Adipocyte (in vitro differentiated cells): ENCODE results near the gene TENM4.

Experiments
- DNase-seq: peaks from one replicate; pipeline ENCODE4 v3.0.0-alpha.2; 2015; ENCODE audit warnings: low read depth
- H3K27me3 ChIP-seq: replicated peaks from 2 replicates; pipeline ENCODE4 v1.7.0; 2013; ENCODE audit warnings: mild to moderate bottlenecking, low read length, moderate library complexity; ENCODE audit not compliant: control insufficient read depth, insufficient read depth
- H3K36me3 ChIP-seq: 2 replicates; pipeline ENCODE4 v1.7.0; 2013; ENCODE audit warnings: low read length, mild to moderate bottlenecking, moderate library complexity; ENCODE audit not compliant: control insufficient read depth, insufficient read depth, severe bottlenecking
- H3K4me1 ChIP-seq: 2 replicates; pipeline ENCODE4 v1.7.0; 2013; ENCODE audit warnings: mild to moderate bottlenecking, low read length, moderate library complexity; ENCODE audit not compliant: control insufficient read depth, insufficient read depth
- H3K4me3 ChIP-seq: 2 replicates; pipeline ENCODE4 v1.7.0; 2013; ENCODE audit warnings: mild to moderate bottlenecking, low read length, moderate library complexity
- H3K9ac ChIP-seq: 2 replicates; pipeline ENCODE4 v1.7.0; 2013; ENCODE audit warnings: mild to moderate bottlenecking, low read length, moderate library complexity
- H3K9me3 ChIP-seq: 2 replicates; pipeline ENCODE4 v1.7.0; 2013; ENCODE audit warnings: mild to moderate bottlenecking, low read length, moderate library complexity; ENCODE audit not compliant: control insufficient read depth

Gene TENM4

GRCh38 chr11:78957476-78958245, 483.2 kb downstream of the TENM4 start:
- H3K9me3 ChIP-seq, result no peaks in the 10 kb centered on the region
- no peaks in the 10 kb centered on the region for H3K27me3 ChIP-seq
- no peak overlapping the region for H3K4me3 ChIP-seq
- no peaks in the 10 kb centered on the region for H3K4me1 ChIP-seq
- DNase-seq, result peak; percentile 29
- no peaks in the 10 kb centered on the region for H3K36me3 ChIP-seq
- H3K9ac ChIP-seq, result no peak overlapping the region

- Histone ChIP-seq H3K9me3 (no peaks in the 10 kb centered on the region), H3K36me3 (no peaks in the 10 kb centered on the region), H3K27me3 (no peaks in the 10 kb centered on the region), H3K4me1 (no peaks in the 10 kb centered on the region), H3K9ac (no peak overlapping the region), H3K4me3 (no peak overlapping the region)
- DNase-seq, result no peak
Measured at GRCh38 chr11:78954696-78955095, 486.1 kb downstream of the TENM4 start.

- Histone ChIP-seq H3K9ac (no peak overlapping the region), H3K4me3 (no peak overlapping the region), H3K27me3 (no peaks in the 10 kb centered on the region), H3K9me3 (no peaks in the 10 kb centered on the region), H3K36me3 (no peaks in the 10 kb centered on the region), H3K4me1 (no peaks in the 10 kb centered on the region)
- no peak for DNase-seq
Measured at GRCh38 chr11:78954261-78954660, 486.6 kb downstream of the TENM4 start.

- H3K36me3 ChIP-seq, result no peaks in the 10 kb centered on the region
- no peaks in the 10 kb centered on the region for H3K27me3 ChIP-seq
- H3K4me3 ChIP-seq, result no peak overlapping the region
- H3K9ac ChIP-seq, result no peak overlapping the region
- H3K9me3 ChIP-seq, result no peaks in the 10 kb centered on the region
- H3K4me1 ChIP-seq, result no peaks in the 10 kb centered on the region
- DNase-seq, result no peak
Measured at GRCh38 chr11:78952890-78953289, 487.9 kb downstream of the TENM4 start.

GRCh38 chr11:78952175-78952574, 488.7 kb downstream of the TENM4 start:
- H3K4me1 ChIP-seq, result no peaks in the 10 kb centered on the region
- H3K9ac ChIP-seq, result no peak overlapping the region
- DNase-seq, result no peak
- no peaks in the 10 kb centered on the region for H3K36me3 ChIP-seq
- H3K27me3 ChIP-seq, result no peaks in the 10 kb centered on the region
- no peaks in the 10 kb centered on the region for H3K9me3 ChIP-seq
- H3K4me3 ChIP-seq, result no peak overlapping the region

- no peak overlapping the region for H3K4me3 ChIP-seq
- H3K36me3 ChIP-seq, result no peaks in the 10 kb centered on the region
- H3K9ac ChIP-seq, result no peak overlapping the region
- H3K4me1 ChIP-seq, result no peaks in the 10 kb centered on the region
- DNase-seq, result no peak
- no peaks in the 10 kb centered on the region for H3K9me3 ChIP-seq
- H3K27me3 ChIP-seq, result no peaks in the 10 kb centered on the region
Measured at GRCh38 chr11:78949976-78950690, 490.7 kb downstream of the TENM4 start.

- Histone ChIP-seq H3K27me3 (no peaks in the 10 kb centered on the region), H3K4me3 (no peak overlapping the region), H3K9ac (no peak overlapping the region), H3K9me3 (no peaks in the 10 kb centered on the region), H3K36me3 (no peaks in the 10 kb centered on the region), H3K4me1 (peaks cover 10% of the 10 kb centered on the region)
- peak; percentile 91 for DNase-seq
Measured at GRCh38 chr11:78946945-78947902, 493.6 kb downstream of the TENM4 start.

- no peak for DNase-seq
- no peaks in the 10 kb centered on the region for H3K27me3 ChIP-seq
- H3K4me1 ChIP-seq, result peaks cover 10% of the 10 kb centered on the region
Measured at GRCh38 chr11:78943841-78944240, 497.0 kb downstream of the TENM4 start.

GRCh38 chr11:78943154-78943553, 497.7 kb downstream of the TENM4 start:
- DNase-seq, result no peak
- Histone ChIP-seq H3K36me3 (no peaks in the 10 kb centered on the region), H3K27me3 (no peaks in the 10 kb centered on the region), H3K9ac (peak overlapping the region; percentile 52), H3K4me1 (peaks cover 10% of the 10 kb centered on the region), H3K4me3 (no peak overlapping the region), H3K9me3 (no peaks in the 10 kb centered on the region)

More at GRCh38 chr11:78943841-78944240, 497.0 kb downstream of the TENM4 start:
- no peaks in the 10 kb centered on the region for H3K9me3 ChIP-seq
- H3K36me3 ChIP-seq, result no peaks in the 10 kb centered on the region
- H3K4me3 ChIP-seq, result no peak overlapping the region
- no peak overlapping the region for H3K9ac ChIP-seq

GRCh38 chr11:78941226-78941851, 499.5 kb downstream of the TENM4 start:
- H3K9ac ChIP-seq, result no peak overlapping the region
- no peak for DNase-seq
- H3K9me3 ChIP-seq, result no peaks in the 10 kb centered on the region
- H3K4me1 ChIP-seq, result peaks cover 10% of the 10 kb centered on the region
- no peaks in the 10 kb centered on the region for H3K36me3 ChIP-seq
- H3K27me3 ChIP-seq, result no peaks in the 10 kb centered on the region
- H3K4me3 ChIP-seq, result no peak overlapping the region
